ENCODE results near the gene TIGD6. TPM values are rescaled to one million over a fixed set of nuclear protein-coding genes. Genes with fewer than 3 reads are reported as not detected.

TIGD6 gene
- total RNA-seq, 1 donor from 2014 or later, result 2.5 TPM

DNA sequence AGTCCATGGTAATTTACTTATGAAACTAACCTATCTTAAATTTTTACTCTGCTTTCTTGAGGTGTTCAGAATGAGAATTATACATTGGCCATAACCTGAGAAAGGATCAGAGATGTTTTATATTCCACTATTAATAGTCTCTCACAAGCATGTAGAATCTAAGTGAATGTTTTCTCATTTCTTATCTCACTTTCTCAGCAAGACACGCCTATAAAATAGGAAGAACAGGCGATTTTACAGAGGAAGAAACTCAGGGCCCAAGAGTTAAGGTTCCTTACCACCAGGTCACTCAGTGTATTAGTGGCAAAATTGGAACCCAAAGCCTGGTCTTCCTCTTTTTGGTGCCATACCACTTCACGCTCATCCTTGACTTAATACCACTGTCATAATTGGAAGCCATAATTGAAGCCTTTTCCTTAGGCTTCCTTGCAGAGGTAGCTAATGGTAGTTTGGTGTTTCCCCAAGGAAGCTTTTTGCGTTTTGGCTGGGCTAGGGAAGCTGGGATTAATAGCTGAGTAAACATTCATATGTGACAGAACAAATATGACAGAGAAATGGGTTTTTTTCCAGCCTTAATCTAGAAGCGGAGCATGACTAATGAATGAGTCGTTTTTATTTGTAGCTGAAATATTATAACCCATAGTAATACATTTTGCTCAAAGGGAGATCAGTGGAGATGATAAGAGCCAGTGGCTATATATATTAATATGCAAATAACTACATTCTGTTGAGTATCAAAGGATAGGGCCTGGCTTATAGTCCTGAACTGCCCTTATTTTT, 17.0 kb upstream of the TIGD6 start:
- intact Hi-C loops (cut with micrococcal nuclease), result no loop called here

DNA sequence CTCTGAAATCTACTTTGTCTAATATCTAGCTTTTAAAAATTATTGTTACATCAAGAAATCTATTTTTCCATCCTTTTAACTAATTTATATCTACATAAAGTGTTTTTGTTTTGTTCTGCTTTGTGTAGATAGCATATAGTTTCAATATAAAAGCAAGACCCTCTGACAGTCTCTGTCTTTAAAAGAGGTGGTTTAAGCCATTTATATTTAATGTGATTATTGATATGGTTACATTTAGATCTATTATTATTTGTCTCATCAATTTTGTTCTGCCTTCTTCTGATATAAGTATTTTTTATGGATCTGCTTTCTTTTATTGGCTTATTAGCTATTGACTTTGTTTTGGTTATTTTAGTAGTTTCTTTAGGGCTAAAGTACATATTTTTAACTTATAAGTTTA, 16.1 kb upstream of the TIGD6 start:
- intact Hi-C loops (cut with micrococcal nuclease), result no loop called here

- intact Hi-C loops (cut with micrococcal nuclease), result no loop called here
Observed at GRCh38 chr5:150015415-150015814, 15.0 kb upstream of the TIGD6 start.

DNA sequence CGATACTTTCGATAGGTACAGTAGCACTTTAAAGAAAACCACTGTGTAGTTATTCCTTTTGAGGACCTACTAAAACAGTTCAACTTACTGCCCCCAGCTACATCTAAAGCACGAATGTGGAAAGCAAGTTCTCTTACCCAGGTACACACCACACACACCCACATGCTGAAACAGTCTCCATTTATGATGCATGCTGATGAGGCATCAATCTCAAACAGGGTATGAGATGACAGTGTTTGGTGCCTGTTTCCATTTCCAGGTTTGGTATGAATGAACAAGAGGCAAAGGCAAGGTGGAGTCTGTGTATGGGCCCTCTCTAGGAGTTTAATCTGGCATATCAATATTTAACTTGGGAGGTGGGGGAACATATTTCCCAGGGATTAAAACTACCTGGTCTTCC, 14.0 kb upstream of the TIGD6 start:
- intact Hi-C loops (cut with micrococcal nuclease), result no loop called here

- intact Hi-C loops (cut with micrococcal nuclease), result no loop called here
Observed at GRCh38 chr5:150013931-150014330, 13.5 kb upstream of the TIGD6 start.

DNA sequence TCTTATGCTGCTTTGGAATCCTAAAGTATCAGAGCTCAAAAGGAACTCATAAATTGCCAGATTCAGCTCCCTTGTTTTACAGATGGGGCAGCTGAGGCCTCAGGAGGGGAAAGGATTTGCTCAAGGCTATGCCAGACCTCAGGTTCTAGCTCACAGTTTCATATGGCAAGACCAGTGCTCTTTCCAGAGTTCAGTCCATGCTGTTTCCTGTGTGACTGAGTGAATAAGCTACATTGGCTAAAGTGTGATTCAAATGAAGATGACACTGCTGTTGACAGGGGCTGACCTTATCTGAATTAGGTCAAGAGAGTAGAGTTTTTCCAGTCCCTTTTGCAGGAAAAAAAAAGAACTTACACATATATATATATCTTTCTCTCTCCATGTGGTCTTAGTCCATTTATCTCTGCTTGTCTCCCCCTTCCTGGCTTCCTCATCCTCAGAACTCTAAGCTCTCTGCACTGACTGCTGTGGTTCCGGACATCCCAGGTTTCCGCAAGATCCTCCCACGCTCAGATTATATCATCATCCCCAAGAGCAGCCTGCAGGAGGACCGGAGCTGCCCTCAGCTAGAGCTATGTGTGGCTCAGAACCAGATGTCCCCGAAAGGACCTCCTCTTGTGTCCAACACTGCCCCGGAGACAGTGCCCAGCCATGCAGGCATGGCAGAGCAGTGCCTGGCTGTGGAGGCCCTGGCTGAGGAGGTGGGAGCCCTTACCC, 9.4 kb upstream of the TIGD6 start:
- intact Hi-C loops (cut with micrococcal nuclease), result no loop called here

GRCh38 chr5:150007050-150007449, 6.6 kb upstream of the TIGD6 start:
- intact Hi-C loops (cut with micrococcal nuclease), result no loop called here

DNA sequence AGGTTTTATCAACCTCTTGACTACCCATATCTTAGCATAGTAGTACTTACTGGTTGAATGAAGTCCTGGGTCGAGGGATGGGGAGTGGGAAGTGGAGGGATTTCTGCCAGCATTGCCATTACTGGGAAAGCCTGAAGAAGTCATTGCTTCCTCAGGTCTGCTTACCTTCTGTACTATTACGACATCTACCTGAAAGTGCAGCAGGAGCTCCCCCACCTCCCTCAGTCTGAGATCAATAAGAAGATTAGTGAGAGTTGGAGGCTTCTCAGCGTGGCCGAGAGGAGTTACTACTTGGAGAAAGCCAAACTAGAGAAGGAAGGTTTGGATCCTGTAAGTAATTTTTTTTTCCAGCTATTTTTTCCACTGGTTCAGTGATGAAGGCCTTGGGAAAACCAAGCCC, 5.9 kb upstream of the TIGD6 start:
- intact Hi-C loops (cut with micrococcal nuclease), result no loop called here

- intact Hi-C loops (cut with micrococcal nuclease), result loop anchor here (1.0 to 5.0 kb wide), 14 partner anchors 40 to 1770 kb away; partner anchors contain the start of genes CD74, G3BP1, IRGM and SLC36A1
Observed at GRCh38 chr5:150001660-150002486, 1.4 kb upstream of the TIGD6 start.

- intact Hi-C loops (cut with micrococcal nuclease), result loop anchor here (1.0 to 5.0 kb wide), 19 partner anchors 11 to 1771 kb away; partner anchors contain the start of genes CD74, CSNK1A1, G3BP1 and IRGM
Observed at GRCh38 chr5:150000990-150001659, 671 bp upstream of the TIGD6 start.

DNA sequence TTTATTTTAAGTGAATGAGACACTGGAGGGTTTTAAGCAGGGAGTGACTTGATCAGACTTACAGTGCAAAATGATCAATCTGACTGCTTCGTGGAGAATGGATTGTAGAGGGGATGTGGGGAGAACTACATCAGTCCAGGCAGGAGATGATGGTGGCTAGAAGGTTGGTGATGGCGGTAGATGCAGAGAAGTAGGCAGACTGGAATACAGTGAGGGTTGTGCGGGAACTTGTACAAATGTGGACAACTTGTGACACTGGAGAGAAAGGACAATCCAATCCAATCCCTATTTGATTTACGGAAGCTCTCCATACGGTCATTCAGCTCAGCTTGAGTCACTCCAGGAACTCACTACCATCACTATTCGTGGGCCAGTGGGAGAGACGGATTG, 593 bp downstream of the TIGD6 start:
- intact Hi-C loops (cut with micrococcal nuclease), result loop anchor here (1.0 to 5.0 kb wide), 13 partner anchors 10 to 1772 kb away; partner anchors contain the start of genes CD74, CSNK1A1, G3BP1 and IRGM

DNA sequence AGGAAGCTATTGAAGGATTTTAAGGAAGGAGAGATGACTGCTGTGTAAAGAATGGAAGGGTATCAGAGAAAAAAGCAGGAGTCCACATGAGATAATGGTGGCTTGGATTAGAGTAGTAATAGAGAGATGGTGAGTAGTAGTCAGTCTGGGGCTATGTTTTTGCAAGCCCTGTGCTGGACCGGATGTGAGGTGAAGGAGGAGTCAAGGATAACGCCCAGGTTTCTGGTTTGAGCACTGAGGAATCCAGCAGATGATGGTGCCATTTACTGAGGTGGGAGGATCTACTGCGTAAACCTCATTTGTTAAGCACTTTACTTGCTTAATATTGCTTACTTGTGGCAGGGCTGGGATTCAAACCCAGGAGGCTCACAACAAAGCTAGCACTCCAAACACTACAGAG, 1.1 kb downstream of the TIGD6 start:
- intact Hi-C loops (cut with micrococcal nuclease), result no loop called here

DNA sequence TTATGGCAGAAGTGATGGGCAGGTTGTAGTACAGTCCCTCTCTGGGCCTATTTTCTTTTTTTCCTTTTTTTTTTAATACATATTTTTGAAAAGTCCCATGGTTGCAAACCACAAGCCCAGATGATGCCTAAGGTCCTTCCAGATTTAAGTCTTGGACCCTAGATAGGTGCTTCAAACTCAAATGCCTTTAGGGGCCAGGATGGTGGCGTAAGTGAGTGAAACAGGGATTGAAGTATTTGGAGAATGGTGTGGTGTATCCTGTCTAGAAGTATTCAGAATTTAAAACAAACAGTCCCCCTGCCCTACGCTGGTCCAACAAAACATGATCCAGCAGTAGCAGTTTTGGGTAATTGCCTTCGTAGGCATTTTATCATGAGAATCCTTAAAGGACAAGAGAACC, 2.2 kb downstream of the TIGD6 start:
- intact Hi-C loops (cut with micrococcal nuclease), result no loop called here

GRCh38 chr5:149996205-149996890, 4.1 kb downstream of the TIGD6 start:
- intact Hi-C loops (cut with micrococcal nuclease), result no loop called here

GRCh38 chr5:149995385-149996204, 4.9 kb downstream of the TIGD6 start:
- intact Hi-C loops (cut with micrococcal nuclease), result no loop called here

GRCh38 chr5:149993471-149993870, 7.0 kb downstream of the TIGD6 start:
- intact Hi-C loops (cut with micrococcal nuclease), result no loop called here

GRCh38 chr5:149990518-149991376, 9.7 kb downstream of the TIGD6 start:
- intact Hi-C loops (cut with micrococcal nuclease), result loop anchor here (1.0 kb wide), 8 partner anchors 10 to 354 kb away; partner anchors contain the start of genes HMGXB3, SLC26A2 and TIGD6

- intact Hi-C loops (cut with micrococcal nuclease), result no loop called here
Observed at GRCh38 chr5:149988126-149988525, 12.3 kb downstream of the TIGD6 start.

GRCh38 chr5:149982505-149982904, 17.9 kb downstream of the TIGD6 start:
- intact Hi-C loops (cut with micrococcal nuclease), result no loop called here
